Neutrophil (primary cell): ENCODE data around the gene ZACN.
"Not testable (repeated sequence)": the region's sequence is repeated elsewhere in the genome, so short reads cannot be mapped to it uniquely, and the experiment has no call there.

Source experiments
- H3K27ac ChIP-seq: fragments of 200-600 bp; sonication (generic); 2 replicates; pipeline ENCODE4 v1.5.1; 2016; ENCODE audit warnings: mild to moderate bottlenecking, moderate library complexity
- H3K27me3 ChIP-seq: fragments of 200-600 bp; sonication (generic); 2 replicates; pipeline ENCODE4 v1.6.0; 2016; ENCODE audit warnings: mild to moderate bottlenecking
- H3K36me3 ChIP-seq: fragments of 200-600 bp; sonication (generic); 2 replicates; pipeline ENCODE4 v1.5.1; 2017
- H3K4me1 ChIP-seq, 2 experiments: fragments of 200-600 bp in 1 of 2; sonication (generic) in 1 of 2; 1 replicate in 1 of 2; 2 replicates in 1 of 2; pipeline versions ENCODE4 v1.5.1 to v1.6.1; 2013 to 2016; ENCODE audit warnings: low read depth in 1 of 2, low read length in 1 of 2, mild to moderate bottlenecking in 1 of 2, moderate library complexity in 1 of 2; ENCODE audit not compliant: control insufficient read depth in 1 of 2, insufficient read depth in 1 of 2
- H3K4me3 ChIP-seq, 2 experiments: fragments of 200-600 bp in 1 of 2; sonication (generic) in 1 of 2; 1 replicate in 1 of 2; 2 replicates in 1 of 2; pipeline ENCODE4 v1.5.1; 2013 to 2016; ENCODE audit warnings: low read depth in 1 of 2, low read length in 1 of 2, mild to moderate bottlenecking in 1 of 2, moderate library complexity in 1 of 2
- H3K9me3 ChIP-seq: fragments of 200-600 bp; sonication (generic); 2 replicates; pipeline ENCODE4 v1.5.1; 2016
- TF ChIP-seq, protein P1 (sequence below): fragments of 200-600 bp; sonication (generic); IDR thresholded peaks from 2 replicates; pipeline ENCODE4 v1.5.1; 2016; ENCODE audit warnings: antibody characterized with exemption

The ZACN gene

DNA sequence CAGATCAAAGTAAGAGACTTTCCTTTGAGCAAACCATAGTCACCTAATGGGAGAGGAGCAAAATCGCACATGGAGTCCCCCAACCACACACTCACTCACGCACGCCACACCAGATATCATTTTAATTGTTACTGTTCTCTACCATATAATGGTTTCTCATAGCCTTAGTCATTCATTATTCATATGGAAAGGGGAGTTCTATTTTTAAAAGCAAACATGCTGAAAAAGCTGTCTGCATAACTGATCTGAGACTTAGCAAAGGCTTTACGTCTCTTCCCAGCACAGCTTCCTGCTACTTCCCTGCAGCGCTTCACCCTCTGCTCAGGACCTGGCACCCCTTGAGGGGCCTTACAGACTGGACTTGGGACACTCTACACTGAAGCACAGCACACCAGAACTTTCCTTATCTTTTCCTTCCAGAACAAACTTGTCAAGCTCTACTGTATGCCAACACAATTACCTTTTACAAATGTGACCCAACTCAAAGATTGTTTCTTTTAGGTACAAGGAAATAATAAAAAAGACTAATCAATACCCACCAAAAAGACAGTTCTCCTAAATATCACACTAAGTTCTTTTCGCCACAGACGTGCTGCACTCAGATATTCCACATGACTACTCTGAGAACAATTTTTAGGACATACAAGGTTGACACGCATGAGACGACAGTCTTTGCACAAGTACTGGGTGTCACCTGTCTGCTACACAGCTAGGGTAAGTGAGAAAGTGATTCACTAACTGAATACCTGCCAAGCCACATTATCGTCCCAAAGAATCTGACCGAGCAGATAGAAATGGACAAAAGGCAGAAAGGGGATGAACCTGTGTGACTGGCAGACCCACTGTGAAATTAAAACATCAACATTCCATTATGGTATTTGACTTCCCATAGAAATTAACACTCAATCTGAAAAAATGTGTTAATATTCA is 28.2 kb upstream of the ZACN start:
- Histone ChIP-seq H3K27me3 (no peaks in the 10 kb centered on the region), H3K9me3 (no peaks in the 10 kb centered on the region), H3K4me1 (no peaks in the 10 kb centered on the region), H3K36me3 (peaks cover 90% of the 10 kb centered on the region), H3K4me3 (no peak overlapping the region), H3K27ac (no peak overlapping the region)
- TF ChIP-seq, protein P1, sequence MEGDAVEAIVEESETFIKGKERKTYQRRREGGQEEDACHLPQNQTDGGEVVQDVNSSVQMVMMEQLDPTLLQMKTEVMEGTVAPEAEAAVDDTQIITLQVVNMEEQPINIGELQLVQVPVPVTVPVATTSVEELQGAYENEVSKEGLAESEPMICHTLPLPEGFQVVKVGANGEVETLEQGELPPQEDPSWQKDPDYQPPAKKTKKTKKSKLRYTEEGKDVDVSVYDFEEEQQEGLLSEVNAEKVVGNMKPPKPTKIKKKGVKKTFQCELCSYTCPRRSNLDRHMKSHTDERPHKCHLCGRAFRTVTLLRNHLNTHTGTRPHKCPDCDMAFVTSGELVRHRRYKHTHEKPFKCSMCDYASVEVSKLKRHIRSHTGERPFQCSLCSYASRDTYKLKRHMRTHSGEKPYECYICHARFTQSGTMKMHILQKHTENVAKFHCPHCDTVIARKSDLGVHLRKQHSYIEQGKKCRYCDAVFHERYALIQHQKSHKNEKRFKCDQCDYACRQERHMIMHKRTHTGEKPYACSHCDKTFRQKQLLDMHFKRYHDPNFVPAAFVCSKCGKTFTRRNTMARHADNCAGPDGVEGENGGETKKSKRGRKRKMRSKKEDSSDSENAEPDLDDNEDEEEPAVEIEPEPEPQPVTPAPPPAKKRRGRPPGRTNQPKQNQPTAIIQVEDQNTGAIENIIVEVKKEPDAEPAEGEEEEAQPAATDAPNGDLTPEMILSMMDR: no peak

DNA sequence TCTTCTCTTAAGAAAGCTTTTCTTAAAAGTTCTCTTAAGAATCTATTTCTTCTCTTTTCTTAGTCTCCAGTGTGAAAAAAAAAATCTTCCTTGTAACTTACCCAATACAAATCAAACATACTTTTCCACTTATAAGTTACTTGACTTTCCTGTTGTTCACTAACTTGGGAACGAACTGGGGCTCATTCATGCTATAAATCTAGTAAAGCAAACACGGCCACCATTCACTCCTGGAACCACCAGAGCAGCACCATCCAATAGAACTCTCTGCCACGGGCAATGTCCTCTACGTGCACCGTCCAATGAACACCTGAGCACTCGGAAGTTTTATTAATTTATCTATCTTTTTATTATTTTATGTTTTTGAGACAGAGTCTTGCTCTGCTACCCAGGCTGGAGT is 27.4 kb upstream of the ZACN start:
- no peak overlapping the region for H3K27ac ChIP-seq
- TF ChIP-seq, protein P1: no peak
- H3K9me3 ChIP-seq: no peaks in the 10 kb centered on the region
- H3K36me3 ChIP-seq: peaks cover 91% of the 10 kb centered on the region
- H3K4me1 ChIP-seq: no peaks in the 10 kb centered on the region
- no peaks in the 10 kb centered on the region for H3K27me3 ChIP-seq
- H3K4me3 ChIP-seq: no peak overlapping the region

DNA sequence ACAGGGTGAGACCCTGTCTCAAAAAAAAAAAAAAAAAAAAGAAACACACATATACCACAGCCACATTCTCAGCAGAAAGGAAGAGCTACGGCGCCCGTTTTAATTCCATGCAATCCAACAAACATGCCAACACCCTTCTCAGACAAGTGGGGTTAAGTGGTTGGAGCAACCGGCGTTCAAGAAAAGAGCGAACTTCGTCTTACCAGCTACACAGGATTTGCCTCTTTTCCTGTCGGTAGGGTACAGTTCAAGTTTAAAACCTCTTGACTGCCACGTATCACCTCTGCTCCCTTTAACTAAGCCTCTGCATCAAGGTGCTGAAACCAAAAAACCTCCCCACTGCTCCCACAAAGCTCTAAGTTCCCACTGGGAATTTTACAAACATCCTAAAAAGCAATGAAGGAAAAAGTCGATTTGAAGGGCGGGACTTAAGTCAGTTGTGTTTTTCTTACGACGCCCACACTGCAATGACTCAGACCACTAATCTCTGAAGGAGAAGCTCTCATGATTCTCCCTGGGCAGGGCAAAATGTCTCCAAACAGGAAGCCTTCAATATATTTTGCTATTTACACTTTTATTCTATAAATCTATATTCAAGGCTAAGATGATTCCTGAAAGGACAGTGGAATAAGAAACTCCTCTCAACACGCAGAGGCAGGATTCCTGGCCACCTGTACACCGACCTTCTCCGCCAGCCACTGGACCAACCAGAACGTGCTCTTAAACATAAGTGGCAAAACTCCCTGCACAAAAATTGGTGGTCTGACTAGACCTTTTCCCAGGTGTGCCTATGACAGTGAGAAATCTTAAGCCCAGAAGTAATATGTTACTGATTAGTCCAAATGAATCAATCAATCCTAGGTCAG is 25.5 kb upstream of the ZACN start:
- H3K9me3 ChIP-seq: no peaks in the 10 kb centered on the region
- H3K36me3 ChIP-seq: peaks cover 91% of the 10 kb centered on the region

DNA sequence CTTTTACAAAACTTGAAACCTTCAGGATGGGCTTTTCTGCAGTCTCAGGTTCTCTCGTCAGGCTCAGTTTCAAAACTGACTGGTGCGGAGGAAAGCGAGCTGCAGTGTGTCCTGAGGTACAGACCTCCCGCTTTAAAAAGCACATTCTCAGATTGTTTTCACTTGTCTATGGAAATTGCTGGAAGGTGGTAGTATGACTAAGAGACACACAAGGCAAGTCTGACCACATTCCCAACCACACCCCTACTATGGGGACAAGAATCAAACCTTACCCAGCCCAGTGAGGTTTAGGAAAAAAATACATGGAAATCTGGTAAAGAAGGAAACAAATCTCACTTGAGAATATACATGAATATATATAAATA is 24.9 kb upstream of the ZACN start:
- H3K4me1 ChIP-seq: no peaks in the 10 kb centered on the region
- no peaks in the 10 kb centered on the region for H3K9me3 ChIP-seq
- peaks cover 91% of the 10 kb centered on the region for H3K36me3 ChIP-seq
- H3K27me3 ChIP-seq: no peaks in the 10 kb centered on the region
- no peak overlapping the region for H3K4me3 ChIP-seq
- TF ChIP-seq, protein P1: no peak
- no peak overlapping the region for H3K27ac ChIP-seq

More for the DNA sequence above, 25.5 kb upstream of the ZACN start:
- Histone ChIP-seq H3K27ac (no peak overlapping the region), H3K4me3 (no peak overlapping the region), H3K4me1 (no peaks in the 10 kb centered on the region), H3K27me3 (no peaks in the 10 kb centered on the region)
- TF ChIP-seq, protein P1: no peak

DNA sequence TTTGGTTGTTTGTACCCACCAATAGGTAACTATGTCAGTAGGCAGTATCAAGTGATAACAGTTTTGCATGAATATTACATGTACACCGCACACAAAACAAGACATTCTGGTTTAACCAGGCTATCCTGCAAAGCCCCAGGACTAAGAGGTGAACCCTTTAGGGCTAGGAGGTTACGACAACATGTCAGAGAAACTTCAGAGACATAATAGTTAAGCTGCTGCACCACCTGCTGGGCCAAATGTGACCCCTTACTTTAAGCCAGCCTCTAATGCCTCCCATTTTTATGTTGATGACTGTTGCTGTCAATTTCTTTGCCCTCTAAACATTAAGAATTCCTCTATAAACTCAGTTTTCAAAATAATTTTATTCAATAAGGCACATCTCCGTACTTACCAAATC is 22.1 kb upstream of the ZACN start:
- no peaks in the 10 kb centered on the region for H3K4me1 ChIP-seq
- no peaks in the 10 kb centered on the region for H3K9me3 ChIP-seq
- no peaks in the 10 kb centered on the region for H3K27me3 ChIP-seq
- H3K27ac ChIP-seq: no peak overlapping the region
- no peak overlapping the region for H3K4me3 ChIP-seq
- H3K36me3 ChIP-seq: peaks cover 90% of the 10 kb centered on the region
- TF ChIP-seq, protein P1: no peak

DNA sequence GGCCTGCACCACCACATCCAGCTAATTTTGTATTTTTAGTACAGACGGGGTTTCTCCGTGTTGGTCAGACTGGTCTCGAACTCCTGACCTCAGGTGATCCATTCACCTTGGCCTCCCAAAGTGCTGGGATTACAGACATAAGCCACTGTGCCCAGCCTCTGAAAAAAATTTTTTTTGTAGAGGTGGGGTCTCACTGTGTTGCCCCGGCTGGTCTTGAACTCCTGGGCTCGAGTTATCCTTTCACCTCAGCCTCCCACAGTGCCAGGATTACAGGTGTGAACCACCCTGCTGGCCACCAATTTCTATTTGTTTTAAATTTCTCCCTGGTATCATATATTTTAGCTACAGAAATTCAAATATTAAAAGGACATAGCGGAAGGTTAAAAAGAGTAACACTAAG is 20.7 kb upstream of the ZACN start:
- not testable (repeated sequence) for H3K27ac ChIP-seq, H3K9me3 ChIP-seq, H3K4me1 ChIP-seq, H3K4me3 ChIP-seq, H3K27me3 ChIP-seq
- H3K36me3 ChIP-seq: peaks cover 92% of the 10 kb centered on the region
